H1 (cell line): ENCODE data around the gene RPS5. TPM values are rescaled to one million over a fixed set of nuclear protein-coding genes. Genes with fewer than 3 reads are reported as not detected.

Experiments used
- CTCF ChIA-PET: fragments of 300-600 bp; sonication (Branson Sonifier 250); formaldehyde crosslinking; loops from one replicate; lab custom pipeline; 2021; ENCODE audit not compliant: partially characterized antibody; lab: Charles Lee
- POLR2A ChIA-PET: fragments of 300-600 bp; sonication (Branson Sonifier 250); formaldehyde crosslinking; loops from one replicate; lab custom pipeline; 2021; ENCODE audit warnings: inconsistent platforms; ENCODE audit not compliant: partially characterized antibody; lab: Charles Lee
- DNase-seq, 2 experiments: peaks; one replicate each; pipeline versions ENCODE4 v3.0.0 to v3.0.0-alpha.2; 2010 to 2022; ENCODE audit warnings: low spot score in 2 of 2, low read depth in 1 of 2, mixed read lengths in 1 of 2
- FAIRE-seq: peaks from 2 replicates; lab custom pipeline; 2011; peaks lifted over from hg19 to GRCh38; lab: Jason Lieb, UNC
- H2AFZ ChIP-seq: 2 replicates; pipeline ENCODE4 v1.8.1; 2012; ENCODE audit warnings: low read length, inconsistent platforms
- H2AK5ac ChIP-seq: 2 replicates; pipeline ENCODE4 v1.6.1; 2013; ENCODE audit warnings: low read depth, low read length
- H2BK120ac ChIP-seq: replicated peaks from 2 replicates; pipeline ENCODE3; 2013; ENCODE audit warnings: low read depth, low read length, inconsistent platforms
- H2BK12ac ChIP-seq: 2 replicates; pipeline ENCODE4 v1.6.1; 2013; ENCODE audit warnings: low read depth, low read length
- H2BK15ac ChIP-seq: 2 replicates; pipeline ENCODE4 v1.6.1; 2013; ENCODE audit warnings: low read length
- H2BK20ac ChIP-seq: 2 replicates; pipeline ENCODE4 v1.6.1; 2013; ENCODE audit warnings: low read length
- H2BK5ac ChIP-seq: 2 replicates; pipeline ENCODE4 v1.6.1; 2013; ENCODE audit warnings: low read depth, low read length
- H3K14ac ChIP-seq: 2 replicates; pipeline ENCODE4 v1.6.1; 2013; ENCODE audit warnings: inconsistent platforms; ENCODE audit not compliant: insufficient read length
- H3K18ac ChIP-seq: 2 replicates; pipeline ENCODE4 v1.6.1; 2013; ENCODE audit warnings: low read length; ENCODE audit errors: extremely low read depth
- H3K23ac ChIP-seq: 2 replicates; pipeline ENCODE4 v1.6.1; 2013; ENCODE audit warnings: inconsistent platforms; ENCODE audit not compliant: insufficient read length
- H3K23me2 ChIP-seq: 2 replicates; pipeline ENCODE4 v1.6.1; 2013; ENCODE audit warnings: low read depth, low read length
- H3K27ac ChIP-seq: 2 replicates; pipeline ENCODE4 v1.6.1; 2011; ENCODE audit warnings: low read depth, low read length, inconsistent platforms
- H3K27me3 ChIP-seq, 4 experiments: replicated peaks in 1 of 4; 1 replicate in 1 of 4; 2 replicates in 3 of 4; pipeline versions ENCODE4 v1.6.1 to v1.8.1; 2011 to 2013; ENCODE audit warnings: low read length in 3 of 4, mild to moderate bottlenecking in 3 of 4, inconsistent platforms in 2 of 4, mixed read lengths in 2 of 4, moderate library complexity in 1 of 4; ENCODE audit not compliant: control insufficient read depth in 3 of 4, insufficient read depth in 3 of 4; ENCODE audit errors: extremely low read depth in 1 of 4
- H3K36me3 ChIP-seq, 4 experiments: 2 replicates each; pipeline versions ENCODE4 v1.6.1 to v1.8.1; 2011 to 2013; ENCODE audit warnings: mild to moderate bottlenecking in 4 of 4, low read length in 3 of 4, moderate library complexity in 2 of 4, control low read depth in 1 of 4, inconsistent platforms in 1 of 4; ENCODE audit not compliant: insufficient read depth in 4 of 4, control insufficient read depth in 2 of 4
- H3K4ac ChIP-seq: replicated peaks from 2 replicates; pipeline ENCODE3; 2013; ENCODE audit warnings: low read length, low read depth, mixed read lengths, inconsistent platforms; ENCODE audit not compliant: insufficient read length
- H3K4me1 ChIP-seq, 4 experiments: replicated peaks in 1 of 4; 1 replicate in 1 of 4; 2 replicates in 3 of 4; pipeline versions ENCODE4 v1.6.1 to v1.8.1; 2011 to 2013; ENCODE audit warnings: low read length in 3 of 4, inconsistent platforms in 2 of 4, mixed read lengths in 1 of 4; ENCODE audit not compliant: insufficient read depth in 4 of 4, control insufficient read depth in 3 of 4
- H3K4me2 ChIP-seq, 2 experiments: 2 replicates each; pipeline versions ENCODE4 v1.6.1 to v1.8.1; 2011 to 2013; ENCODE audit warnings: low read depth in 2 of 2, low read length in 2 of 2, control low read depth in 1 of 2, inconsistent platforms in 1 of 2, mild to moderate bottlenecking in 1 of 2; ENCODE audit not compliant: insufficient read depth in 1 of 2
- H3K4me3 ChIP-seq, 4 experiments: fragments of 200-600, 300-600 bp in 1 of 4; sonication (generic), shearing (Covaris generic), sonication (Bioruptor Twin) in 1 of 4; 2 replicates each; pipeline versions ENCODE4 v1.5.1 to v1.8.1; 2011 to 2016; ENCODE audit warnings: low read length in 4 of 4, low read depth in 3 of 4, control low read depth in 2 of 4, inconsistent platforms in 2 of 4, mild to moderate bottlenecking in 2 of 4, mixed read lengths in 1 of 4, moderate library complexity in 1 of 4; ENCODE audit not compliant: insufficient read depth in 2 of 4; ENCODE audit errors: extremely low read depth in 1 of 4
- H3K56ac ChIP-seq: replicated peaks from 2 replicates; pipeline ENCODE3; 2013; ENCODE audit warnings: low read depth, mild to moderate bottlenecking, mixed read lengths, low read length, inconsistent platforms; ENCODE audit not compliant: insufficient read length
- H3K79me1 ChIP-seq: 2 replicates; pipeline ENCODE4 v1.6.1; 2013; ENCODE audit warnings: low read depth, low read length, control low read depth
- H3K79me2 ChIP-seq, 2 experiments: 2 replicates each; pipeline versions ENCODE4 v1.6.1 to v1.8.1; 2012 to 2013; ENCODE audit warnings: low read length in 2 of 2, mild to moderate bottlenecking in 2 of 2, inconsistent platforms in 1 of 2; ENCODE audit not compliant: insufficient read depth in 2 of 2, control insufficient read depth in 1 of 2
- H3K9ac ChIP-seq, 4 experiments: replicated peaks in 1 of 4; 1 replicate in 1 of 4; 2 replicates in 3 of 4; pipeline versions ENCODE4 v1.6.1 to v1.8.1; 2011 to 2013; ENCODE audit warnings: low read depth in 3 of 4, low read length in 3 of 4, control low read depth in 2 of 4, mild to moderate bottlenecking in 2 of 4, moderate library complexity in 2 of 4, inconsistent platforms in 1 of 4; ENCODE audit errors: extremely low read depth in 1 of 4
- H3K9me3 ChIP-seq, 2 experiments: 2 replicates each; pipeline versions ENCODE4 v1.6.1 to v1.8.1; 2012 to 2013; ENCODE audit warnings: mild to moderate bottlenecking in 2 of 2, moderate library complexity in 2 of 2, control low read depth in 1 of 2, inconsistent platforms in 1 of 2, low read depth in 1 of 2, low read length in 1 of 2, mixed read lengths in 1 of 2; ENCODE audit not compliant: insufficient read depth in 2 of 2
- H4K20me1 ChIP-seq, 2 experiments: replicated peaks in 1 of 2; 2 replicates each; pipeline versions ENCODE3 to v1.8.1; 2011 to 2013; ENCODE audit warnings: inconsistent platforms in 2 of 2, low read length in 2 of 2, mild to moderate bottlenecking in 1 of 2; ENCODE audit not compliant: insufficient read depth in 2 of 2, control insufficient read depth in 1 of 2
- H4K5ac ChIP-seq: 2 replicates; pipeline ENCODE4 v1.6.1; 2013; ENCODE audit warnings: low read length, low read depth, mixed read lengths, inconsistent platforms; ENCODE audit not compliant: insufficient read length
- H4K8ac ChIP-seq: 2 replicates; pipeline ENCODE4 v1.8.0; 2013; ENCODE audit warnings: mild to moderate bottlenecking, moderate library complexity, low read length, inconsistent platforms; ENCODE audit not compliant: insufficient read depth; ENCODE audit errors: extremely low read depth
- H4K91ac ChIP-seq: replicated peaks from 2 replicates; pipeline ENCODE3; 2013; ENCODE audit warnings: low read length, mixed read lengths, inconsistent platforms; ENCODE audit not compliant: insufficient read length
- BCL11A ChIP-seq, 2 experiments: IDR thresholded peaks; one replicate each; pipeline ENCODE4 v1.6.1; 2011; ENCODE audit warnings: low read depth in 2 of 2, low read length in 2 of 2, mild to moderate bottlenecking in 2 of 2
- BRCA1 ChIP-seq: IDR thresholded peaks from 2 replicates; pipeline ENCODE4 v1.6.1; 2012; ENCODE audit warnings: low read depth, low read length, improper control_type of control experiment
- CTCF ChIP-seq, 3 experiments: IDR thresholded peaks; 1 replicate in 2 of 3; 2 replicates in 1 of 3; pipeline versions ENCODE4 v1.5.1 to v1.6.1; 2011; ENCODE audit warnings: low read length in 3 of 3, mild to moderate bottlenecking in 3 of 3, inconsistent platforms in 2 of 3, low read depth in 1 of 3, moderate library complexity in 1 of 3; ENCODE audit not compliant: insufficient read depth in 1 of 3; ENCODE audit errors: control extremely low read depth in 1 of 3
- EP300 ChIP-seq, 2 experiments: IDR thresholded peaks; 1 replicate in 1 of 2; 2 replicates in 1 of 2; pipeline ENCODE4 v1.6.1; 2011 to 2012; ENCODE audit warnings: low read depth in 2 of 2, low read length in 2 of 2, mild to moderate bottlenecking in 2 of 2, borderline replicate concordance in 1 of 2, inconsistent platforms in 1 of 2, moderate library complexity in 1 of 2
- FOSL1 ChIP-seq: IDR thresholded peaks from 2 replicates; pipeline ENCODE4 v1.6.1; 2011; ENCODE audit warnings: mild to moderate bottlenecking, low read depth, low read length, moderate library complexity; ENCODE audit not compliant: insufficient read depth
- JUN ChIP-seq: IDR thresholded peaks from 2 replicates; pipeline ENCODE4 v1.6.1; 2011; ENCODE audit warnings: low read depth, mild to moderate bottlenecking, improper control_type of control experiment, low read length
- PHF8 ChIP-seq: fragments of 200-600 bp; sonication (generic); conservative IDR thresholded peaks from 2 replicates; pipeline ENCODE4 v1.7.1; 2012; ENCODE audit warnings: low read depth, mild to moderate bottlenecking, inconsistent platforms, low read length, moderate library complexity
- RFX5 ChIP-seq: IDR thresholded peaks from 2 replicates; pipeline ENCODE4 v1.6.1; 2011; ENCODE audit warnings: low read depth, low read length, improper control_type of control experiment, borderline replicate concordance
- SIRT6 ChIP-seq: IDR thresholded peaks from one replicate; pipeline ENCODE4 v1.7.1; 2012; ENCODE audit warnings: low read length, inconsistent platforms
- TBP ChIP-seq: IDR thresholded peaks from 2 replicates; pipeline ENCODE4 v1.6.1; 2011; ENCODE audit warnings: low read depth, low read length, improper control_type of control experiment
- WGBS, 2 experiments: shearing (Covaris generic) in 1 of 2; methylation state at CpG; one replicate each; pipeline versions ENCODE4 v1.1.6 to v1.1.7; 2013 to 2015; ENCODE audit warnings: low lambda C conversion rate in 2 of 2, mixed read lengths in 2 of 2, inconsistent platforms in 1 of 2, low coverage in 1 of 2, missing lambda C conversion rate in 1 of 2; ENCODE audit not compliant: insufficient replicate concordance in 2 of 2, insufficient coverage in 1 of 2, insufficient read length in 1 of 2; ENCODE audit errors: extremely low coverage in 1 of 2, missing lambda C conversion rate in 1 of 2; 5-methylcytosine and 5-hydroxymethylcytosine counted together
- polyA plus RNA-seq, 7 experiments: library from polyadenylated mRNA; depleted of rRNA in 3 of 7; stranded (reverse) in 5 of 7; unstranded in 2 of 7; fragments of >200 nt in 5 of 7; fragments of 200-250 nt in 2 of 7; gene quantifications; 1 replicate in 5 of 7; 2 replicates in 1 of 7; 4 replicates in 1 of 7; pipeline versions ENCODE4 v1.2.1 to v1.2.3, GENCODE V29; 2011 to 2013; ENCODE audit warnings: missing spikeins in 2 of 7, mixed read lengths in 2 of 7
- total RNA-seq: library from RNA; stranded (reverse); fragmentation: NEBNext Ultra II Directional; extraction: Animal tissue kit (Norgen Biotek cat#: 25700); gene quantifications from 2 replicates; pipeline ENCODE4 v1.2.1, GENCODE V29; 2021

RPS5 gene
- total and polyA plus RNA-seq, 2 of the 8 experiments (the other 6 are each of a cell fraction or from before 2014, with no cell fraction given), result 1,557 to 5,731 TPM

DNA sequence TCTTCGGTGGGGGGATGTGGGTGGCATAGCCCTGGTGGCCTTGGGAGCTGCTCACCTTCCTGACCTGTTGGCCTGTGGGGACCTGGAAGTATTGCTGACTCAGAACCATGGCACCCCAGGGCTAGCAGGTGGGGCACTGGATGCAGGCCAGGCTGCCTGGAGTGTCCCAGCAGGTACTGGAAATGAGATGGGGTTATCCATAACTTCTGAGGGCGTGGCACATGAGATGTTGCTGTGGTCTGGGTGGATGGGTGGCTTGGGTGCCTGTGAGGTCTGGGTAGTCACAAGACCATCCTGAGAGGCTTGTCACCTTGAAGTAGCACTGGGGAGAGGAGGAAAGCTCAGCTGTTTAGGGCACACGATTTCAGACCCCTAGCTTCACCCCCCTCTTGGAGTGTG, 7.8 kb downstream of the RPS5 start:
- peaks cover 0 to 20% (median 12%) of the 10 kb centered on the region in 4 experiments; a peak in 5 of 7 replicates for H3K4me1 ChIP-seq
- H3K18ac ChIP-seq, result no peak overlapping the region
- no peak overlapping the region for H2BK15ac ChIP-seq
- no peak overlapping the region for H4K5ac ChIP-seq
- ChIA-PET POLR2A (interaction anchor here (1.0 to 7.2 kb wide), 16 partner anchors 8 to 75 kb away, joined by 3 to 78 read pairs (median 6); partner anchors contain the start of genes RPS5, ZNF324B, ZNF497 and ZNF584), CTCF (interaction anchor here (0.6 to 1.3 kb wide), 3 partner anchors 28 to 55 kb away, joined by 3 to 4 read pairs (median 3); no protein-coding TSS in a partner anchor)
- no peak overlapping the region for H2BK120ac ChIP-seq
- H3K9ac ChIP-seq, result no peak overlapping the region
- no peak overlapping the region for H4K8ac ChIP-seq
- H3K56ac ChIP-seq, result no peak overlapping the region
- H3K79me2 ChIP-seq, result peaks cover 0 to 17% of the 10 kb centered on the region in 2 experiments; a peak in 2 of 4 replicates
- H3K79me1 ChIP-seq, result 0 out of 2 replicates have a peak, but pooled peaks cover 2% of the 10 kb centered on the region
- H4K91ac ChIP-seq, result no peak overlapping the region
- H2BK20ac ChIP-seq, result no peak overlapping the region
- no peak overlapping the region for H3K27ac ChIP-seq
- no peak for FAIRE-seq
- H4K20me1 ChIP-seq, result peaks cover 12 to 17% of the 10 kb centered on the region in 2 experiments
- no peak overlapping the region for H3K4me3 ChIP-seq
- peak in 1 of 2 experiments; percentile 52 for DNase-seq
- no peak overlapping the region for H2AK5ac ChIP-seq
- peaks cover 3 to 13% (median 11%) of the 10 kb centered on the region in 4 experiments; a peak in 6 of 7 replicates for H3K27me3 ChIP-seq
- 88% methylated on average over 3 of the region's 3 CpGs; no CpG with 5 or more reads in 1 of the 2 experiments for WGBS, 2 experiments
- no peak overlapping the region for H3K4ac ChIP-seq
- 0 out of 2 replicates have a peak overlapping the region, but pooled peaks have one; percentile 44 for H2BK5ac ChIP-seq
- no peak overlapping the region for H2AFZ ChIP-seq
- H2BK12ac ChIP-seq, result no peak overlapping the region
- H3K23me2 ChIP-seq, result peaks cover 7% of the 10 kb centered on the region; the same call in 1 of the 2 replicates
- no peak overlapping the region for H3K23ac ChIP-seq
- H3K4me2 ChIP-seq, result peak overlapping the region in 1 of 2 experiments; percentile 63; a peak in 1 of 4 replicates
- peaks cover 16 to 43% (median 33%) of the 10 kb centered on the region in 4 experiments for H3K36me3 ChIP-seq
- TF ChIP-seq CTCF (IDR thresholded peaks at IDR 0.05; ENCODE audit: control extremely low read depth in 1 of 3, insufficient read depth in 1 of 3, low read depth in 1 of 3, low read length in 3 of 3) (no peak), SIRT6 (no peak), JUN (no peak), RFX5 (no peak), TBP (no peak), BRCA1 (no peak), FOSL1 (no peak), EP300 (IDR thresholded peaks at IDR 0.05; ENCODE audit: borderline replicate concordance in 1 of 2, low read depth in 2 of 2, low read length in 2 of 2) (no peak), BCL11A (IDR thresholded peaks at IDR 0.05; ENCODE audit: low read depth in 2 of 2, low read length in 2 of 2) (no peak), PHF8 (no peak)
- H3K14ac ChIP-seq, result no peak overlapping the region
- no peaks in the 10 kb centered on the region for H3K9me3 ChIP-seq
